Stimulated activated naive CD8-positive, alpha-beta T cell treated with anti-CD3 and anti-CD28 coated beads, Interleukin-15, Interleukin-2, amounts not matched to agents 100 ng/mL and 50 ng/mL, for 24 hours (primary cell): Measurements from ENCODE around the gene ACTL8.

Experiments used
- H3K27ac Mint-ChIP-seq: one replicate; pipeline ENCODE4 v1.8.0; 2021; ENCODE audit warnings: mild to moderate bottlenecking, mixed read lengths
- H3K27me3 Mint-ChIP-seq: one replicate; pipeline ENCODE4 v1.8.0; 2021; ENCODE audit warnings: mixed read lengths
- H3K36me3 Mint-ChIP-seq: one replicate; pipeline ENCODE4 v1.8.0; 2021; ENCODE audit warnings: low read depth, mixed read lengths
- H3K4me1 Mint-ChIP-seq: one replicate; pipeline ENCODE4 v1.8.0; 2021; ENCODE audit warnings: low read depth, mixed read lengths
- H3K4me3 Mint-ChIP-seq: one replicate; pipeline ENCODE4 v1.8.0; 2021; ENCODE audit warnings: mild to moderate bottlenecking, mixed read lengths
- H3K9me3 Mint-ChIP-seq: one replicate; pipeline ENCODE4 v1.8.0; 2021; ENCODE audit warnings: mixed read lengths

ACTL8 gene

DNA sequence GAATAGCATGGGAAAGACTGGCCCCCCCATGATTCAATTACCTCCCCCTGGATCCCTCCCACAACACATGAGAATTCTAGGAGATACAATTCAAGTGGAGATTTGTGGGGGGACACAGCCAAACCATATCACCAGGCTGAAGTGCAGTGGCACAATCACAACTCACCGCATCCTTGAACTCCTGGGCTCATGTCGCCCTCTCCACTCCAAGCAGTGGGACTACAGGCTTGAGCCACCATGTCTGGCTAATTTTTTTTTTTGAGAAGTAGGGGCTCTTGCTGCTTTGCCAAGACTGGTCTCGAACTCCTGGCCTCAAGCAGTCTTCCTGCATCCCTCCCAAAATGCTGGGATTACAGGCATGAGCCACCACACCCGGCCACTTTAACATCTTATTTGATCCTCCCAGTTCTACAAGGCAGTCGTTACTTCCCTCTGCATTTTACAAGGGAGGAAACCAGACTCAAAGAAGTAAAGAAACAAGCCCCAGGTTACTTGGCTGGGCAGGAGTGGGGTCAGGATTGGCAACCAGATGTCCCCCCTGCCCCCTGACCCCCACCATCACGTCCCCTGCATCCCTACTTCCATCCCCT lies 26.9 kb upstream of the ACTL8 start:
- H3K4me1 Mint-ChIP-seq, result no peaks in the 10 kb centered on the region
- no peak overlapping the region for H3K4me3 Mint-ChIP-seq
- H3K27ac Mint-ChIP-seq, result no peak overlapping the region
- H3K9me3 Mint-ChIP-seq, result no peaks in the 10 kb centered on the region
- H3K27me3 Mint-ChIP-seq, result no peaks in the 10 kb centered on the region
- no peaks in the 10 kb centered on the region for H3K36me3 Mint-ChIP-seq

DNA sequence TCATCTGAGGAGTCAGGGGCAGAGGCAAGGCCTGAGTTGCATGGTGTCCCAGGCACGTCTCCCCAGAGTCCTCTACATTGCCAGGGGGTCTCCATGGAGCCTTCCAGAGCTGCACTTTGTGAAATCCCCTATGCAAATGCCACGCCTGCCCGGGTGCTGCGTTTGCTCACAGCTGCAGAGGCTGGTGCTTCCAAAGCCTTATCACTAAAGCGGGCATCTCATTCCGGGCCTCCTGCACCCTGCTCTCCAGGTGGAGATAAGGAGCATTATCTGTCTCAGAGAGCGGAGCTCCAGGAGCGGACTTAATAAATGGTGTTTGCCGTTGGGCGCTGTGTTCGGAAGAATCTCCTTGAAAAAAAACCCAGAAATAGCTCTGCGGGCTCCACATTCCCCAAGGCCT lies 25.9 kb upstream of the ACTL8 start:
- H3K27me3 Mint-ChIP-seq, result no peaks in the 10 kb centered on the region
- no peaks in the 10 kb centered on the region for H3K9me3 Mint-ChIP-seq
- H3K4me3 Mint-ChIP-seq, result no peak overlapping the region
- no peaks in the 10 kb centered on the region for H3K4me1 Mint-ChIP-seq
- no peaks in the 10 kb centered on the region for H3K36me3 Mint-ChIP-seq
- H3K27ac Mint-ChIP-seq, result no peak overlapping the region

DNA sequence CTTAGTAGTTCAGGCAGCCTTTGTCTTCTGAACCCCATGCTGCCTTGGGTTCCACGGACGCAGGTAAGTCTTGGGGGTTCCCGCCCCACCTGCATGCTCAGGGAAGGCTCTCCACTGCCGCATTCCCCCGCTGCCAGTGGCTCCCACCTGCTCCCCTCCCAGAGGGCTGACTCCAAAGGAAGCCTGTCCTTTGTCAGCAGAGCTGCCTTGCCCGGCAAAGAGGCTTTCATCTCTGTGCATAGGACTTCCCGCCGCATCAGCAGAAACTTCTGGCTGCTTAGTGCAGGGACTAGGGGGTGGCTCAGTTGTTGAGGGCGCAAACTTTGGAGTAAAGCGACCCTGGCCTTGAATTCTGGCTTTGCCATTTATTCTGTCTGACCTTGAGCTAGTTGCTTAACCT lies 25.2 kb upstream of the ACTL8 start:
- no peak overlapping the region for H3K27ac Mint-ChIP-seq
- H3K9me3 Mint-ChIP-seq, result no peaks in the 10 kb centered on the region
- H3K4me1 Mint-ChIP-seq, result no peaks in the 10 kb centered on the region
- no peaks in the 10 kb centered on the region for H3K27me3 Mint-ChIP-seq
- H3K4me3 Mint-ChIP-seq, result no peak overlapping the region
- no peaks in the 10 kb centered on the region for H3K36me3 Mint-ChIP-seq

DNA sequence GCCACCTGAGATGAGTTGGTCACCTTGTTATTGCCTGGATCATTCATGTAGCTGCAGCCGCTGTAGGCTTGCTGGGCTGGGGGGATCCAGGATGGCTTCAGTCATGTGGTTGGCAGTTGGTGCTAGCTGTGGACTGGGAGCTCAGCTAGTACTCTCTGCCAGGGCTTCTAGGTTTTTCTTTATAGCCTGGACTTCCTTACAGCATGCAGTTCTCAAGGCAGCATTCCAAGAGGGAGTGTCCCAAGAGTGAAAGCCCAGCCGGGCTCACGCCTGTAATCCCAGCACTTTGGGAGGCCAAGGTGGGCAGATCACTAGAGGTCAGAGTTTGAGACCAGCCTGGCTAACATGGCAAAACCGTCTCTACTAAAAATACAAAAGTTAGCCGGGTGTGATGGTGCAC lies 23.7 kb upstream of the ACTL8 start:
- Mint-ChIP-seq H3K27me3 (no peaks in the 10 kb centered on the region), H3K9me3 (no peaks in the 10 kb centered on the region), H3K27ac (no peak overlapping the region), H3K4me1 (no peaks in the 10 kb centered on the region), H3K4me3 (no peak overlapping the region), H3K36me3 (no peaks in the 10 kb centered on the region)

DNA sequence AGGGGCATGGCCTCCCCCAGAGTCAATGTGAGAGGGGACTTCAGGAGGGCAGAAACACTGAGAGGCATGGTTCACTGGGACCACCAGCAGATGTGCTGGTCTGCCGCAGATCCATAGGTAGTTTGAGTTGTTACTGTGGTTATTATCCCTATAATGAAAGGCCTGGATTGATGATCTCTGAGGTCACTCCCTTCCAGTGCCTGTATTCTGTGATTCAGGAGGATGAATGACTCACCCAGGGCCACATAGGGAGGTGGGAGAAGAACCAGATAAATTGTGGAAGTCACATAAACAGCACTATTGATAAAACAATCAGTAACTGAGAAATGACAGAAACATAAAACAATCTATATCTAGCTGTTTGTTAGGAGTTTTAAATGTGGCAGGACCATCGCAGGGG lies 22.7 kb upstream of the ACTL8 start:
- no peaks in the 10 kb centered on the region for H3K4me1 Mint-ChIP-seq
- no peak overlapping the region for H3K27ac Mint-ChIP-seq
- H3K27me3 Mint-ChIP-seq, result no peaks in the 10 kb centered on the region
- no peaks in the 10 kb centered on the region for H3K9me3 Mint-ChIP-seq
- H3K36me3 Mint-ChIP-seq, result no peaks in the 10 kb centered on the region
- H3K4me3 Mint-ChIP-seq, result no peak overlapping the region

DNA sequence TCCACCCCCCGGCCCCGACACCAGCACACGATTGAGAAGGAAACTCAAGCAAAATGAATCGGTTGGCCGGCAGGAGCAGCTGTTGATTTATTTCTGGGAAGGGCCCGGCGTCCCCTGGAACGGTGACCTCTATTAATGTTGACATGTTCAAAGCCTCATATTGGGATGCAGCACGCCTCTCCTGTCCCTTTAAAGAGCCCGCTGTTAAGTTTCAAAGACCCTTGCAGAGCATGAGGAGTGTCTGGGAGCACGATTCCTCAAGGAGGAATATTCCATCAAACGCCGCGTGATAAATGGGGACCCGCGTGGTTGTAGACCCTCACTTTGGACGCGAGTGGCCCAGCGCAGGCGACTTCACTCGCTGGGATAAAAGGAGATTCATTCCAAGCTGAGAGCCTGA lies 21.5 kb upstream of the ACTL8 start:
- no peaks in the 10 kb centered on the region for H3K9me3 Mint-ChIP-seq

DNA sequence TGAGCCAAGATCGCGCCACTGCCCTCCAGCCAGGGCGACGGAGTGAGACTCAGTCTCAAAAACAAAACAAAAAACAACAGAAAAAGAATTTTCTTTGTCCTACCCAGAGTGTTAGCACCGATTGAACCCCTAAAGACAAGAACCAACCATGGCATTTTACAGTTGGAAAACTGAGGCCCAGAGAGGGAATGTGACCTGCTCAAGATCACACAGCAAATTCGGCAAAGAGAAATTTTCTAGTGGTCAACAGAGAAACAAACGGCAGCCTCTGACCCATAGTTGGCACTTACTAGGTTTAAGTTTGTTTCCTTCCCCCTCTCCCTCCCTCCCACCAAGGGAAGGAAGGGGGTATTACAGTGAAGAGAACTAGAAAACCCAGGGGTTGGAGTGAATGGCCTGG lies 20.5 kb upstream of the ACTL8 start:
- Mint-ChIP-seq H3K27me3 (no peaks in the 10 kb centered on the region), H3K4me3 (no peak overlapping the region), H3K36me3 (no peaks in the 10 kb centered on the region), H3K9me3 (no peaks in the 10 kb centered on the region), H3K4me1 (no peaks in the 10 kb centered on the region), H3K27ac (no peak overlapping the region)

More for the DNA sequence above, 21.5 kb upstream of the ACTL8 start:
- H3K27me3 Mint-ChIP-seq, result no peaks in the 10 kb centered on the region
- H3K4me1 Mint-ChIP-seq, result no peaks in the 10 kb centered on the region
- no peak overlapping the region for H3K27ac Mint-ChIP-seq
- H3K36me3 Mint-ChIP-seq, result no peaks in the 10 kb centered on the region
- no peak overlapping the region for H3K4me3 Mint-ChIP-seq

DNA sequence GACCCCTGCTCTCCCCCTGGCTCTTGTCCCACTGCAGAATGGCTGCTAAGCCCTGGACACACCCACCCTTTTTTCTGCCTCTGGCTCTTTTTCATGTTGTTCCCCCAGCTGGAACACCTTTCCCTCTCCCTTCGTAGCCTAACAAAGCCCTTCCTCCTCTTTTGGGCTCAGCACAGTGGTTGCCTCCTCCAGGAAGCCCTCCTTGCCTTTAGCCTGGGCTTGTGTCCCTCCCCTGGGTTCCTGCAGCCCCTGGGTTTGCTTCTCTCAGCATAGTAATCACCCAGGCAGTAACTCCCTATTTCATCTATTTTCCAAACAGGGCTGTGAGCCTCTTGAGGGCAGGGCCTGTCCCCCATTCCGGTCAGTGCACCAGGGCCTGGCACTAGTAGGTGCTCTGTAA lies 19.8 kb upstream of the ACTL8 start:
- Mint-ChIP-seq H3K4me1 (no peaks in the 10 kb centered on the region), H3K36me3 (no peaks in the 10 kb centered on the region), H3K4me3 (no peak overlapping the region), H3K27ac (no peak overlapping the region), H3K27me3 (no peaks in the 10 kb centered on the region), H3K9me3 (no peaks in the 10 kb centered on the region)

DNA sequence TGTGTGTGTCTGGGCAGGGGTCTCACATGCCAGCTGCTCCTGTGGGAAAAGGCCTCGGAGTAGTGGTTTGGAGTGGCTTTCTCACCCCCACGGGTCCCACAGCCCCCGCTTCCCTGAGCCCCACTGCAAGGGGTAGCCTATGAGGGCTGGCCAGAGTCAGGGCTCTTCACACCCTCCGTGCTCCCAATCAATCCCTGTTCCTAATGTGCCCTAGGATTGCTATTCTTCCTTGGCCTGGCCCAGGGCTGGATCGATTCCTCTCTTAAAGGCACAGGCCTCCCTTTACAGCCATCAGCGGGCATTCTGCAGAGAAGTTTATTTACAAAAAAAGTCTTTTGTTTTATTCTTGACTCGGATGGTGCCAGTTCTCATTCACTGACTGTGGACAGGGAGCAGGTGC lies 19.3 kb upstream of the ACTL8 start:
- Mint-ChIP-seq H3K27me3 (peaks cover 2% of the 10 kb centered on the region), H3K4me3 (no peak overlapping the region), H3K27ac (no peak overlapping the region), H3K4me1 (no peaks in the 10 kb centered on the region), H3K36me3 (no peaks in the 10 kb centered on the region), H3K9me3 (no peaks in the 10 kb centered on the region)

DNA sequence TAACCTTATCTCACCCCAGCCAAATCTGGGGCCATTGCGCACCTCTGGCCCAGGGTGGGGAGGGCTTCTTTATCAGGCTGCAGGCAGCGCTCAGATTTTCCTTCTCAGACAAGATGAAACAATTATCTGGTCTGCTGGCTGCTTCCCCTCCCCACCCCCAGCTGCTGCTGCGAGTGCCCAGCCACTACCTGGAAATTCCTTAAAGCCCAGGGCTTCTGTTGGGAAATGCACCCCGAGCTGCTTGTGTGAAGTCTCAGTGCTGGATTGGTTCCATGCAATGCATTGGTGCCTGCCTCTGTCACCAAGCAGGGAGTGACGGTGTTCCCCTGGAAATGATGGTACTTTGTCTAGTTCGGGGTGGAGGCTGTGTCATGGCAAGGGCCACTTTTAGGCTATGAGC lies 18.5 kb upstream of the ACTL8 start:
- no peaks in the 10 kb centered on the region for H3K4me1 Mint-ChIP-seq
- H3K9me3 Mint-ChIP-seq, result no peaks in the 10 kb centered on the region
- no peak overlapping the region for H3K4me3 Mint-ChIP-seq
- H3K27ac Mint-ChIP-seq, result no peak overlapping the region
- H3K27me3 Mint-ChIP-seq, result peaks cover 7% of the 10 kb centered on the region
- no peaks in the 10 kb centered on the region for H3K36me3 Mint-ChIP-seq

DNA sequence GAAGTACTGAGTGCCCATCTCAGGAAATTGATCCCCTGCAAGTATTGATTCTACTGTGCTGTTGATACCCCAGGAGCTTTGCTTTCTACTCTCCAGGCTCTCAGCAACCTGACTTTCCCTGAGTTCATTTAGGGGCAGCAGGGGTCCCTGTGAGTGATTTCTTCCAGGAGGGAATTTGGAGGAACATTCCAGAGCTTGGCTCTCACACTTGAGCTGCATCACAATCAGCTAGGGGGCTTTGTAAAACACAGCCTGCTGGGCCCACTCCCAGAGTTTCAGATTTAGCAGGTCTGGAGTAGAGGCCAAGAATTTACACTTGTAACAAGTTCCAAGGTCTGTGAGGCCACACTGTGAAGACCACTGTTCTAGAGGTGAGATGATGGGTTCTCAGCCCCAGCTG lies 16.1 kb upstream of the ACTL8 start:
- H3K4me1 Mint-ChIP-seq, result no peaks in the 10 kb centered on the region
- H3K4me3 Mint-ChIP-seq, result no peak overlapping the region
- H3K27ac Mint-ChIP-seq, result no peak overlapping the region
- no peaks in the 10 kb centered on the region for H3K36me3 Mint-ChIP-seq
- peaks cover 15% of the 10 kb centered on the region for H3K27me3 Mint-ChIP-seq
- no peaks in the 10 kb centered on the region for H3K9me3 Mint-ChIP-seq

DNA sequence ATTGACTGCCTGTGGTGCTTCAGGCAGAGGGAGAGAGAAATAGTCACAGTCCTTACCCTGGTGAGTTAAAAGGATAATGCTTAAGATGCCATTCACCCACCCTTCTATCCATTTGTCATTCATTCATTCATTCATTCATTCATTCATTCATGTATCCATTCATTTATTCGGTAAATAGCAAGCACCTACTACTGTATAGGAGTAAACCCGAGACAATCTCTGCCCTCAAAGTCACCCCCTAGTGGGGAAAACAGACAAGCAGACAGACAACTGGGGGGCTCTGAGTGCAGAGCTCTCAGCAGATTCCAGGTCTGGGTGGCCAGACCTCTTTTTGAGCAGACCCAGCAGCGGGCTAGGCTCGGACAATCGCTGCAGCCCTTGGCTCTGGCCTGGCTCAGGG lies 14.1 kb upstream of the ACTL8 start:
- Mint-ChIP-seq H3K36me3 (no peaks in the 10 kb centered on the region), H3K27ac (no peak overlapping the region), H3K4me3 (no peak overlapping the region), H3K4me1 (no peaks in the 10 kb centered on the region), H3K9me3 (no peaks in the 10 kb centered on the region), H3K27me3 (peaks cover 19% of the 10 kb centered on the region)

DNA sequence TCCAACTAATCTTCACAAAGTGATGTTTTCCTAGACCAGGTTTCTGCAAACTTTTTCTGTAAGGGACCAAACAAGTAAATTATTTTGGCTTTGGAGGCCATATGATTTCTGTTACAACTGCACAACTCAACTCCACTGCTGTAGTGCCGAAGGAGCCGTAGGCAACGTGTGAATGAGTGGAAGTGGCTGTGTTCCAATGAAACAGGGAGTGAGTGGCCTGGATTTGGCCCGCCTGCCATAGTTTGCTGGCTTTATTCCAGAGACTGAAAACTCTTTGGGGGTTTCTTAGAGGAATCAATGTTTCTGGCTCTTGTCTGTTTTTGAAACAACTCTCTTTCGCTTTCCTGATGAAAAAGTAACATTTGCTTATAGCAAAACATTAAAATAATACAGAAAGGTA lies 12.6 kb upstream of the ACTL8 start:
- H3K27ac Mint-ChIP-seq, result no peak overlapping the region
- H3K4me3 Mint-ChIP-seq, result no peak overlapping the region
- H3K36me3 Mint-ChIP-seq, result no peaks in the 10 kb centered on the region
- no peaks in the 10 kb centered on the region for H3K9me3 Mint-ChIP-seq
- H3K27me3 Mint-ChIP-seq, result peaks cover 19% of the 10 kb centered on the region
- no peaks in the 10 kb centered on the region for H3K4me1 Mint-ChIP-seq

DNA sequence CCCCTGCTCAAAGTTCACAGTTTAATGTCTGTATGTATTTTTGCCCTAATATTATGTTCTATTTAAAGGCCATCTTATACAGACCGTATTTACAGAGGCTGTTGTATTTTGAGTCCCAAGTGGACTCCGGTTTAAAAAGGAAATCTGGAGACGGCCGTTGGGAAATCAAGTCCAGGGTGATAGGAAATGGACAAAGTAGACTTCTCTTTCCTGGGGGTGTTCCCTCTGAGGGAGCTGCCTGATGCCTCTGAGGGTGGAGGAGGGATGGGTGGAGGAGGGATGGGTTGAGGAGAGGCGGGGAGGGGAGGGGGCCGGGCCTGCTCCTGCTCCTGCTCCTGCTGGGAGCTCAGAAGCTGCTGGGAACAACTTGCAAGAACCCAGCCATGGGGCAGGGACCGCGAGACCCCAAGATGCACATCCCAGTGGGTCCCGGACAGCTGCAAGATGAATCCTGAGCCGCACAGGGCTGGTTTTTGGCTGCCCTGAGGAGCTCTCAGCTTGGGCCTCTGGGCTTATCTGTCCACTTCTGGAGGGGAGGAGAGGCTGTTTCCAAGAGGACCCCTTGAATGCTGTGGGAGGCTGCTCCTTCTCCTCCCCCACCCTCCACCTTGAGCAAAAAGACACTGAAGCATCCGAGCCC lies 12.0 kb upstream of the ACTL8 start:
- no peaks in the 10 kb centered on the region for H3K36me3 Mint-ChIP-seq
- no peak overlapping the region for H3K27ac Mint-ChIP-seq
- no peak overlapping the region for H3K4me3 Mint-ChIP-seq
- no peaks in the 10 kb centered on the region for H3K4me1 Mint-ChIP-seq
- peaks cover 19% of the 10 kb centered on the region for H3K27me3 Mint-ChIP-seq
- no peaks in the 10 kb centered on the region for H3K9me3 Mint-ChIP-seq

DNA sequence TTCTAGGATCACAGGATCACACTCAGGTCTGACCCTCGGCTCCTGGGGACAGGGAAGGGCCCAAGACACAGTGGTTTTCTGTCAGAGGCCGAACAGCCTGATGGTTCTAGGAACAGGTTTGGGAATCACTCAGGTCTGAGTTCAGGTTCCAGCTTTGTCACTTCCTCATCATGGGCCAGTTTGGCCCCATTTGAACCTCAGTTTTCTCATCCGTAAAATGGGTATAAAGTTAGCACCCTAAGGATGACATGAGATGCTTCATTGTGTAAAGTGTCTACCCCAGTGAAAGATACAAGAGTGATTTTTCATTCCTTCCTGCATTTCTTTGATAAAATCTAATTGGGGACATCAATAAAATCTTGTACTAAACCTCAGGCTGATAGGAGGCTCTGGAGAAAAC lies 11.2 kb upstream of the ACTL8 start:
- Mint-ChIP-seq H3K9me3 (no peaks in the 10 kb centered on the region), H3K27me3 (peaks cover 19% of the 10 kb centered on the region), H3K36me3 (no peaks in the 10 kb centered on the region), H3K4me1 (no peaks in the 10 kb centered on the region), H3K27ac (no peak overlapping the region), H3K4me3 (no peak overlapping the region)
